Gastrocnemius medialis (tissue), 4 donors: ENCODE measurements around the gene MEDAG.

Experiments
- CTCF ChIP-seq, 5 experiments: fragments of 450-650 bp in 3 of 5; fragments of 200-600 bp in 2 of 5; sonication (generic) in 2 of 5; IDR thresholded peaks in 4 of 5; conservative IDR thresholded peaks in 1 of 5; 1 replicate in 4 of 5; 2 replicates in 1 of 5; pipeline ENCODE4 v1.5.1; 2016 to 2019; ENCODE audit warnings: antibody characterized with exemption in 5 of 5, mild to moderate bottlenecking in 3 of 5, moderate library complexity in 3 of 5
- POLR2A ChIP-seq, 2 donors: fragments of 450-650 bp; IDR thresholded peaks; one replicate each; pipeline ENCODE4 v1.6.1; 2017; ENCODE audit warnings: antibody characterized with exemption in 2 of 2, mild to moderate bottlenecking in 2 of 2, moderate library complexity in 2 of 2

- TF ChIP-seq CTCF (IDR thresholded peaks at IDR 0.05 in 4 of 5, conservative IDR thresholded peaks at IDR 0.05 in 1 of 5), result no peak
- no peak for TF ChIP-seq POLR2A (IDR thresholded peaks at IDR 0.05)
These were observed 1.2 kb downstream of the MEDAG start for GRCh38 chr13:30907121-30907861.
